ENCODE data around the gene SPRR1A.

Gene SPRR1A, protein sequence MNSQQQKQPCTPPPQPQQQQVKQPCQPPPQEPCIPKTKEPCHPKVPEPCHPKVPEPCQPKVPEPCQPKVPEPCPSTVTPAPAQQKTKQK

DNA sequence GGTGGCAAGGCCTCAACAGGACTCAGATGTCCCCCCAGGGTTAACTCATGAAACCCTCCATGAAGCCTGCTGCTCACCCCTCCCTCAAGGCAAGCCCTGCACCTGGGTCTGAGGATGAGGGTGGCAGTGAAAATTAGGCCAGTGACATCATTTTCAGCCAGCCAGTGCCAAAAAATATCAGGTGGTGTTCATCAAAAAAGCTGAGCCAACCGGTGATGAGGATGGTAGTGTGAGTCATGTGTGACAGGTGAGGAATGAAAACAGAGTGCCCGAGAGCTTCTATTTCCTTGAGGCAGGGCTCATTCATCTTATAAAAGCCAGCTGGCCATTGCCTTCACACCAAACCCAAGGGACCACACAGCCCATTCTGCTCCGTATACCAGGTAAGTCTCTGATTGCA, at the start of gene SPRR1A:
Gene SPRR1A (plus strand): TSS at position 339 of the 400 bp plus-strand sequence. CDS start 1,150 bp downstream, outside the sequence.
- FAIRE-seq = no peak

DNA sequence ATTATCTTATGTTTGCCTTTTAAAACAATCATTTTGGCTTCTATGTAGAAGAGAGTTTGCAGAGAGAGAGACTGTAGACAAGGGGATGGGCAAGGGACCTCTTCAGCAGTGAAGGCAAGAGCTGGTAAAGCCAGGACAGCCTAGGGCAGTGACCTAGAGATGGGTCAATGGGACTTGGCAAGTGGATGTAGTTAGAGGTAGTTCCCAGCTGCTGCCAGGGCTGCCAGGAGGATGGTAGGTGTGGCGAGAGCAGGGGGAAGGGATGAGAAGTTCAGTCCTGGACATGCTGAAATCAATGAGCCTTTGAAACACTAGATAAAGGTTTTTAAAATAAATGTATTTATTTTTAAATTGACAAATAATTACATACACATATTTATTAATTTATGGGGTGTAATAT, 43.3 kb upstream of the SPRR1A start:
- no peak for FAIRE-seq

DNA sequence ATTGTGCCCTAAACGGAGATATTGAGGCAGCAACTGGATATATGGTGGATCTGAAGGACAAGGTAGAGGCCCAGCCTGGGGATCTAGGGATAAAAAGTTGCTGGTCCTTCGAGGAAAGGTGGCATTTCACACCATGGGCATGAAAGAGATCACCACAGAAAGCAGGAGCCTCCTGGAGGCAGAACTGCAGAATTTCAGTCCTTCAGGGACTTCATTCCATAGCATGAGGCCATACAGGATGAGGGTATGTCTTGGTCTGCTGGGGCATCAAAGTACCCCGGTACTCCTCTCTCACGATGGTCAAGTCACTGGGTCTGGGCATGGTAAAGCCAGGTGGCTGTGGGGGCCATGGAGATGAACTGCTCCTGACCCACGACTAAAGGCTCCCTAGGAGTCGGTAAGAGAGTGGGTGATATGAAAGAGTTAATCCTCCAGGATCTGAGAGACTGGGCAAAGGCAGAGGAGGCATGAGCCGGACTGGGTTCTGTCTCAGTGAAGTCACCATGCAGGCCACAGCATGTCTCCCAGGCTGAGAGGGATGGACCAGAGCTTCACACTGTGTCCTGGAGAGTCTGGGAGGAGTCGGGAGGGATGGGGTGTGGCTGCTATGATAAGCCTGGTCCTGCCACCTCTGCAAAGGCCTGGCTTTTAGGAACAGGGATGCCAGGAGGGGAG, 42.7 kb upstream of the SPRR1A start:
- no peak for FAIRE-seq

DNA sequence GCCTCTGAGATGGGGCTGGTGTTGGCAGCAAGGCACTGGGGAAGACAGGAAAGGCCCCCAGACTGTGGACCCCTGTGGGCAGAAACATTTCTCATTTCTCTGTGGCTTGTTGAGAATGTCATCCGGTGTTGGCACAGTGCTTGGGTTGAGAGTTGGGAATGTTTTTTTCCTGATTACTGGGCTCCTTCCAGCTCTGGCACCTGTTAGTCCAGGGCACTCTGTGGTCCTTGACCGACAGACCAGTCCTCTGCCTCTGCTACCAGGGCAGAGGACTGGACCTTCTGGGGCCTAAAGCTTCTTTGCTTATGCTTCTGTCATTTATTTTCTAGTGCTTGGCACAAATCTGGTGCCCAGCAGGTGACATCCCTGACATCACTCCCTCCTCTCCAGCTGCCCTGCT, 41.7 kb upstream of the SPRR1A start:
- no peak for FAIRE-seq

DNA sequence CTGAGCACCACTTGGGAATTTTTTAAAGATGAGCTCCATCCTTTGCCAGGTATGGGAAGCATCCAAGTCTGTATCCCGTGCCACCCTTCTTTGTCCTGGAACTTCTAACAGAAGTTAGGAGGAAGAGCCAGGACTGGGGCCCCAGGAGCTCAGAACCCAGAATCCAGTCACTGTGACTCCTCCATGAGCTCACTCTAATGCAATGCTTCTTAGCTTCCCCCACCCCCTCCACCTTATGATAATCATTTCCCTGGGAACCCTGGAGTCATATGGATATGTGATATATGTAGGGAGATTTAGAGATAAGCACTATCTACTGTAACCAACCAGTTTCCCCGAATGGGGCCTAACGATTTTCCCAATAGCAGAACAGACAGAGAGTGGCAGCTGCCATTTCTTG, 37.6 kb upstream of the SPRR1A start:
- FAIRE-seq = no peak

DNA sequence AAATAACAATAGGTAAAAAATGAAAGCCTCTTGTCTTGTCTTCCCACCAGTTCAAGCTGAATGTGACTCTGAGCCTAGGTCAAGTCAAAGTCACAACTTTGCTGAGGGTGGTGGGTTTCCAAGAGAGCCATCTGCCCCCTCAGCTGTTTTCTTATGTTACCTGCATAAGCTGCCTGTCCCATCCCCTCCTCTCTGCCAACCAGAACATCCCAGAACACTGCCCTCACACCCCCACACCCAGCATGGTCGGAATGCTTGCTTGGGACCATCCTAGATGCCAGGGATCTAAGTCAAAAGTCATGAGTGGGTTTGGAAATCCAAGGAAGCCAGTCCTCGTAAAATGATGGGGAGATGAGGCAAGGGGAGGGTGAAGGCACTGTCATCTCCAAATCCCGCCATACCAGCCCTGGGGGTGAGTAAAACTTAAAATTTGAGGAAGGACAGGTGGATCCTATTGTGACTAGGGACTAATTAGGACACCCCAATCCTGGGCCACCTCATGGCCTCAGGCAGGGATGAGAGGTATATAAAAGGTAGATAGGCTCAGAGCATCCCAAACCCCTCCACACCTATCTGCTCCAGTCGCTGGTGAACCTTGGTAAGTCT, 37.1 kb upstream of the SPRR1A start, which contains the start of gene SPRR5:
Gene SPRR5 (plus strand): TSS at position 556 of the 606 bp plus-strand sequence. CDS start 1,349 bp downstream, outside the sequence.
- no peak for FAIRE-seq

DNA sequence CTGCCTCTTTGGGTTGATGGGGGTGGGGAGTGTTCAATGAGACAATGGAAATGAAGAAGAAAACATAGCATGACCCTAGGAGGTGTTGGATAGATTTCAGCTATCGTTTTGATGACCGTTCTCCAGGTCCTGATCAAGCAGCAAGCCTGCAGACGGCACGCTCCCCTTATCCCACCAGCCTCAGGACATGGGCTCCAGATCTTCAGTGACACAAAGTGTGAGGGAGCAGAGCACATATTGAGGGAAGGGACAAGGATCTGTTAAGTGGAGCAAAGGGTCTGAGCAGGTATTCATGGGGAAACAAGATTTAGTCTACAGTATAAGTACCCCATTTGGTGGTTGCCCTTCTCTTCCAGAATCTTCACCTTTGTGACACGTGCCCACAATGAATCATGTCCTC, 32.2 kb upstream of the SPRR1A start:
- FAIRE-seq = no peak

DNA sequence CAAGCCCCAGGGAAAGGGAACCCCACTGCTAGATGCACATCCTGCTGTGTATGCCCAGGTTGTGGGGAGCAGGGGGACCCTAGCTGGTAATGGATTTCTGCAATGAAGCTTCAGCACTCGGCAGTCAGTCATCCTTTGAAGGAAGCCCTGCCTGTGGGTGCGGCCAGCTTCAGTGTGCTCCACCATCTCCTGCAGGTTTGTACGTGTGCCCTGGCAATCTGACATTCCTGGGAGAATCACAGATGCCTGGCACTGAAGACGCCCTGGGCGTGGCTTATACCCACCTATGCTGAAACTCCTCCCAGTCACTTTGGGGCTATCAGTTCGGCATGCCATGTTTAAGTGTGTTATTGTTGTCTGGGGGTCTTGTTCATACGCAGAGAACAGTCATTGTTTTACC, 30.1 kb upstream of the SPRR1A start:
- no peak for FAIRE-seq

DNA sequence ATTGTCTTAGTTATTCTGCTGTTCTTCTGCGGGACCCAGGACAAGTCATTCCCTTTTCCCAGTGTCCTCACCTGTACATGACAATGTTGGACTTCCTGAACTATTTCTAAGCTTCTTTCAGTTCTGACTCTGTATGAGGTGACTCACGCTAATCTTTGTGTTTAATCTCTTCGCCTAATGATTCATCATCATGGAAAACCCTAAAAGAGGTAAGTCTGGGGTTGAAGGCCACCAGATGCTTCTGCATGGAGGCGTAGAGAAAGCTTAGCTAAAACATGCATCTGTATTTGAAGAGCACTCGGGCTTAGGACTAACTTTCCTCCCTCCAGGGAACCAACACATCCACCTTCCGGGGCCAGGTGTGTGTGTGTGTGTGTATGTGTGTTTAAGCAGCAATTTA, 29.4 kb upstream of the SPRR1A start:
- no peak for FAIRE-seq

DNA sequence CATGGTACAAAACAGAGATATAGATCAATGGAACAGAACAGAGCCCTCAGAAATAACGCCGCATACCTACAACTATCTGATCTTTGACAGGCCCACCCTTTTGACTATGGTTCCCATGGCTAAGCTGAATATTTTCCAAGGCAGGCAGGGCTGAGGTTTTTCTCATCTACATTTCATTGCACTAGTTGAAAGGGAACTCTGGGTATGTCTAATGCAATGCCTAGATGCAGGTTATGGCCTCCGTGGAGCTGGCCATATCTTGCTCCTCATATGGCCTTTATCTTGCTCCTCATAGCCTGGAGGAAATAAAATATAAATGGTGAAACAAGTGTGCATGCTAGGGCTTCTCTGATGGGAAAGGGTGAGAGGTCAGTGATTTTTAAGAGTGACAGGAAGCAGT, 26.3 kb upstream of the SPRR1A start:
- FAIRE-seq = no peak

DNA sequence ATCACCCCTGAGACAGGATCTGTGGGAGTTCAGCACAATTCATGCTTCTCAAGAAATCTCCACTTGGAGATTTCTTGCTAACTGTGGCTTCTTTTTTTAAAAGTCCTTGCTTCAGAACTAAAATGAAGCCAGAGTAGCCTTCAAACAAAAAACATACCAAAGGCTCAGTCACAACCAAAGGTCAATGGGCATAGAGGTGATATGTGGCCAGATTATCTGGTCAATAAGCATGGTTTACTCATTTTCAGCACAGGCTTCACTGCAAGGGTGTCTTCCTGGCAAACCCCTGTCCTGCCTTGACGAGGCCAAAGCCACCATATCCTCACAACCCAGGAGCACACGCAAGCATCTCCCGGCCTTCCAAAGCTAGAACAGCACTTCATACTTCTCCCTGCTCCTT, 24.6 kb upstream of the SPRR1A start:
- FAIRE-seq = no peak

DNA sequence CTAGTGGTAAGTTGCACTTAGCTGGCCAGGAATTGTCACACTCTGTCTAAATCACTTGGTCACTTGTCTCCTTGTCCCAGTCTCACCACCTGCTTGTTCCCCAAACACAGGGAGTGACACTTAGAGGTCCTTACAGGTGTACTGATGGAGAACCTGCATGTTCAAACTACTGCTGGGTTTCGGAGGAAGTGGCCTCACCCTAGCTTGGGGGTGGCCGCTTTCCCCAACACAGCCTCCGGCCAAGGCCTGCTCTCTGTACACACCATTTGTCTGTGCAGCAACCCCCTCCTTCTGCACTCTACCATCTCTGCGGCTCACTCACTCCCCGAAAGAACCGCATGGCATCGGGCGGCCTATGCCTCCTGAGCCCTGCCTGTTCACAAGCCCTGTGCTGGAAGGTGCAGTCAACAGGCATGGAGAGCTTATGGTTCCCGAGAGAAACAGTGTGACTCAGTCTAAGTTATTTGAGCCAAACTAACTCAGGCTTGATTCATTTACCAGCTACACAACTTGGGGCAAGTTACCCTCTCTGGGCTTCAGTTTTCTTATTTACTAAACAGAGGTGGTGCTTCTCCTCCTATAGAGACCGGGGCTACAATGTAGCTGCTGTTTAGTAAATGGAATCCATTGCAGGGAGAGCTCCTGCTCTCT, 24.0 kb upstream of the SPRR1A start:
- FAIRE-seq = no peak

DNA sequence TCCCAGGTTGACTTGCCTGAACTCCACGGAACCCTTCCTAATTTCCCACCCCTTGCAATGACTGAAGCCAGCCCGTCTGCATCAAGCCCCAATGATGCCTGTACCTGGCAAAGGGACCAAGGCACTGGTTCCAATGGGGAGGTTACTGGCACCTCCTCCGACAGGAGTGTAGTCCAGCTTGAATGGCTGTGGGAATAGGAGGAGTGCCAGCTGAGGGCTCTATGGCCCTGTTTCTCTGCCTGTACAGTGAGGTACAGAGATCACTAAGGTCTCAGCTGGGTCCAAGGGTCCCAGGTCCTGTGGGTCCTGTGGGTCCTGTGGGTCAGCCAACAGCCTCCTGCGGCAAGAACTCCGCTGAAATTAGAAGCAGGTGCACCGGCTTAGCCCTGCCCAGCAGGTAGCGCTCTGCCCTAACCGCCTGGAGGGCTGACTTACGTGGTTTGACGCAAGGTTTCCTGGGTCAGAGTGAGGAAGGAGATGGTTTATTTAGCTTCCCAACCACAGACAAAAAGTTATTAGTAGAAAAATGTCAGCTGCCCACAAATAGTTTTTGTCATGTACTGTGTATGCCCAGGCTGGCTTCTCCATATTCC, 23.3 kb upstream of the SPRR1A start:
- FAIRE-seq = no peak

DNA sequence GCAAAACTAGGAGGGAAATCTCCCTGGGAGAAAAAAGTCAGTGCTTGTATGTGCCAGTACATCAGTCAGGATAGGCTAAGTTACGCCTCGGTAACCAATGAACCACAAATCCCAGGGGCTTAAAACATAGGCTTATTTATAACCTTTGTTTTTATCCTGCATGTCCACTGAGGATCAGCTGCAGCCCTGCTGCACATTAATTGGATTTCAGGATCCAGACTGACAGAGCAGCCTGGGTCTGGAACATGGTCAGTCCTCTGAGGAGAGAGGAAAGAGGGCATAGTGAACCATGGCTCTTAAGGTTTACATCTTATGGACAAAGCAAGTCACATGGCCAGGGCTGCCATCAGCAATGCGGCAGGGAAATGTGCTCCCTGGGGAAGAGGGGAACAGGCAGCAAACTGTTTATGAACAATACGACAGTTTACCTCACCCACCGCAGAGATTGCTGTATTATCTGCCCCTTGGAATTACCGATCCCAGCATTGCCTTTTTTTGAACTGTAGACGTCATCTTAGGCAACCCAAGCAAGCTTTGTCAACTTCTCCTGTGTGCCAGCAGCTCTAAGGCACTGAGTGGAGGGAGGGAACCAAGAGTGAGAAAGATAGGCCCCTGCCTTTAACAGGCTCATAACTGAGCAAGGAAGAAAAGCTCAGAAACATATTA, 22.5 kb upstream of the SPRR1A start:
- no peak for FAIRE-seq

DNA sequence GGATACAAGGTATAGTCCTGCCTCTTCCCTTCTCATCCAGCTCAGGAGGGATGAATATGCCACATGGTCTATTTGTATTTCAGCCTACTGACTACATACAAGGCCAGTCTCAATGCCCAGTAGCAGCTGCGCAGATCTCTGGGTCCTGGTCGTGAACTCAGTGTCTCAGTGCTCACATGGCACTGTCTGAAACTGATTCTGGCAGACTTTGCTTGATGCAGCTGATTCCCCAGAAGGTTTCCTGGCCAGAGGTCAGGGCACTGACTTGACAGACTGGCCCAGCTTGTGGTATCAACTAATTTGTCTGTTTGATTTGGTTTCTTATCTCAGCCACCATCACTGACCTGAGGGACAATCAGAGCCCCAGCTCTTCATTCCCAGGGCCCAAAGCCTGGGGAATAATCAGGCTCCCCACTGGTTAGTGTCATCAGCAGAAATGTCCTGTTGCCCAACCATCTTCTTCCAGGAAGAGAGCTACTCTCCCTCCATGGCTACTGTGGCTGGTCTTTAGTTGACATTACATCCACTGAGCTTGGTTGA, 20.9 kb upstream of the SPRR1A start:
- no peak for FAIRE-seq

DNA sequence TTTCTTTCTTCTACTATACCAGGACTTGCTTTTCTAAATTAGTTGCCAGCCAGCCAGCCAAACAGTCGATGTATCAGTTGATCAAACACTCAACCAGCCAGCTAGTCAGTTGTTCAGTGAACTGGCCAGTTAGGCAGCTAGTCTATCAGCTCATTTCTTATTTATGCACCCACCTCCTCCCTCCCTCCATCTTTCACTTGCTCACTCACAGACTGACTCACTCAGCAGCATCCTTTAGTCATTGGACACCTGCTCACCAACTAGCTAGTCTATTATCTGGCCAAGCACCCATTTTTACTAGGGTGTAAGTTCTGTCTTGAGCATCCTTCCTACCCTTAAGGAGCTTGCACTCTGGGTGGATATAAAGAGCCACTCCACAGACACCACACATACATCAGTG, 19.3 kb upstream of the SPRR1A start:
- no peak for FAIRE-seq

DNA sequence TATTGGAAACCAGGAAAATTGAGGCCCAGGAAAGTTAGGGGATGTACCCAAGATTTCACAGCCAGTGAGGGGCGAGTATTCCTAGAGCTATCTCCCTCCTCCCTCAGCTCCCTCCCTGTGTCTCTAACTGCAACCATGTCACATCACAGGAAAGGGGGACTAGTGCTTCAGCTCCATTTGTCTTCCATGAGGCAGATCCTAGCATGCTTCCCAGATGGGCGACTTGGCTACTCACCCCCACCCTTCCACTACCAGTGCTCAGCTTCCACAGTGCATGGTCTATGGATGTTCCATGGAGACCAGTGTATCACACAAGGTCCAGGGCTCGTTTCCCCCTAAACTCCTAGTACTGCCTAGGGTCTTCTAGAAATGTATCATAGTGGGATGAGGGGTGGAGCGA, 18.0 kb upstream of the SPRR1A start:
- no peak for FAIRE-seq

DNA sequence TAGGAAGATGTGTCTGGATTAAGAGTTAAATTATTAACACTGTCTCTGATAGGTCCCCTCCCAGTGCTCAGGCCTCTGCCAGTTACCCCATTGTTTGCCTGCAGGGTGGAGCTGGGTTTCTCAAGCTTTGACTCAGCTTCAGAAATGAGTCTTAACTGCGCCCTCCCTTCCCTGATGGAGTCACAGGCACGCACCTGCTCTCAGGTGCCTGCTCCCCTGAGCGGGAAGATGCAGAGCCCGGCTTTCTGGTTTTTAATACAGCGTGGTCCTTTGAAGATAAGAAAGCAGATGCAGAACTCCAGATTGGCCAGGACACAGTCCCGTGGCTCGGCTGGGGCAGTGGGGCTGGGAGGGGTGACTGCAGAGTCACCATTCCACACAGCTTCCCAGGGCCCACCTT, 16.7 kb upstream of the SPRR1A start:
- no peak for FAIRE-seq

DNA sequence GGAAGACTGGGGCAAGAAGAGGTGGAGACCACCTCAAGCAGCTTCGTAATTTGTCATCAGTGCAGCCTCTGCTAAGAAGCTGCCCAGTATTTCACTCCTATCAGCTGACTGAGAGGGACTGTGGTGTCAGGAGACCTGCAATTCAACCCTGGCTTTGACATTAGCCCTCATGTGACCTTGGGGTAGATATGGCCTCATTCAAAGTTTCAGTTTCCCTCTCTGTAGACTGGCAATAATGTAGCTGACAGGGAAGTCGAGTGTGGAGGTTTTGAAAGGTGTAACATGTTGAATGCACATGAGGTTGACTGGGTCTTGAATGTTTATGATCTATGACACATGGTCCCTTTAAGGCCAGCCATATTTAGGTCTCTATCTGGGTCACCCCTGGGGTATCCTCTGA, 15.6 kb upstream of the SPRR1A start:
- no peak for FAIRE-seq

DNA sequence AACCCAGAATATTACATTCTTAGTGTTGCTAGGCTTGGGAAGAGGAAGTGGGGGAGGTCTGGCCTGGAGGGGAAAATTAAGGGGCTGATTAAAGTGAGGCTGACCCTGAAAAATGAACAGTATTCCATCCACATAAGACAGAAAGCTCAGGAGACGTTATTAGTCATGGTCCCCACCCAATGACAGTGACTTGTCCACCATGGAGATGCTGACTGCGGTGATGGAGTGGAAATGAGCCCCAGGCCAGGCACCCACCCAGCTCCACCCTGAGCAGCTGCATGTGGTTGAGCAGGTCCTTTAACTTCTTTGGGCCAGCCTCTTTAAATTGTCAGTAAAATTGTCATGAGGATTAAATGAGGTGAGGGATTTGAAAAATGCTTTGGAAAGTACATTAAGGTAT, 14.8 kb upstream of the SPRR1A start:
- no peak for FAIRE-seq

DNA sequence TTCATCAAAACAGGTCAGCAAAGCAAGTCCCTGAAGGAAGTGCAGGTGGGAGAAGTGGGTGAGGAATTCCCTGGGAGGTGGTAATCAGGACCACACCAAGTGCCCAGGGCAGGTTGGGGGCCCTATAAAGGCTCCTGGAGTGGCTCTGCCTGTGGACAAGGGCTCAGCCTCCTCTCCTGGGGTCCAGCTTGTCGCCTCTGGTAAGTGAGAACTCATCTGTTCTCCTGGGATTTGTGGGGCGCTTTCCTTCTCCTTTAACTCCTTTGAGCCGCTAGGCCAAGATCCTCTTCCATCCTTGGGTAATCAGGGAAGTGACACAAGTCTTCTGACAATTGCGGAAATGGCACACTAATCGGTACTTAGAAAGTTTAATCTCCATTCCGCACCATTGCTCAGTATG, 13.4 kb upstream of the SPRR1A start, which contains the start of gene SPRR4:
Gene SPRR4 (plus strand): TSS at position 154 of the 400 bp plus-strand sequence. CDS start 1,243 bp downstream, outside the sequence.
- no peak for FAIRE-seq

DNA sequence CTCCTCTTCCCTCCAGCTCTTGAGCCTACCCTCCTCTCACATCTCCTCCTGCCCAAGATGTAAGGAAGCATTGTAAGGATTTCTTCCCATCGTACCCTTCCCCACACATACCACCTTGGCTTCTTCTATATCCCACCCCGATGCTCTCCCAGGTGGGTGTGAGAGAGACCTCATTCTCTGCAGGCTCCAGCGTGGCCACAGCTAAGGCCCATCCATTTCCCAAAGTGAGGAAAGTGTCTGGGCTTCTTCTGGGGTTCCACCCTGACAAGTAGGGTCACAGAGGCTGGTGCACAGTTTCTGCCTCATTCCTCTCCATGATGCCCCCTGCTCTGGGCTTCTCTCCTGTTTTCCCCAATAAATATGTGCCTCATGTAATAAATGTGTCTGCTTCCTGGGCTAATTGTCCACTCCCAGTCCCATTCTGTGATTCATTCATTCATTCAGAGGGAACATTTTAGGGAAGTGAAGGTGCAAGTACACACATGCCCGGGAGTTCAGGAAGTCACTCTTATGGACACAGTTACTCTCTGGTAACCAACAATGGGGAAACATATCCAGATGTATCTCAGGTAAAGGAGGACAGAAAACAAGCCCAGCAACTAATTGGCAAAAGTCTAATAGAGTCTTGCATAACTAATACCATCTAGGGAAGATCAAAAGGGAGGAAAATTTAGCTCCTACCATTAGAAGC, 11.5 kb upstream of the SPRR1A start:
- no peak for FAIRE-seq
